Astrocyte (in vitro differentiated cells and primary cell): Measurements from ENCODE around the gene PVALB. TPM values are rescaled to one million over a fixed set of nuclear protein-coding genes. Genes with fewer than 3 reads are reported as not detected.

Experiments
- DNase-seq: peaks from one replicate; pipeline ENCODE4 v3.0.0-alpha.2; 2010; ENCODE audit warnings: low read depth
- FAIRE-seq: peaks from 2 replicates; lab custom pipeline; 2011; peaks lifted over from hg19 to GRCh38; lab: Jason Lieb, UNC
- H2AFZ ChIP-seq: 2 replicates; pipeline ENCODE4 v1.6.0; 2012; ENCODE audit warnings: low read depth, low read length, inconsistent platforms
- H3K27ac ChIP-seq: 2 replicates; pipeline ENCODE4 v1.5.1; 2011; ENCODE audit warnings: low read depth, low read length, inconsistent platforms
- H3K27me3 ChIP-seq: 2 replicates; pipeline ENCODE4 v1.6.0; 2011; ENCODE audit warnings: low read length, inconsistent platforms; ENCODE audit not compliant: insufficient read depth
- H3K36me3 ChIP-seq: 2 replicates; pipeline ENCODE4 v1.5.1; 2011; ENCODE audit warnings: low read length, inconsistent platforms; ENCODE audit not compliant: insufficient read depth
- H3K4me1 ChIP-seq: 2 replicates; pipeline ENCODE4 v1.5.1; 2011; ENCODE audit warnings: low read length, inconsistent platforms; ENCODE audit not compliant: insufficient read depth
- H3K4me2 ChIP-seq: 2 replicates; pipeline ENCODE4 v1.6.0; 2012; ENCODE audit warnings: low read length, inconsistent platforms
- H3K4me3 ChIP-seq: 2 replicates; pipeline ENCODE4 v1.5.1; 2011; ENCODE audit warnings: low read depth, mild to moderate bottlenecking, low read length, inconsistent platforms; ENCODE audit not compliant: insufficient read depth
- H3K79me2 ChIP-seq: 2 replicates; pipeline ENCODE4 v1.6.0; 2012; ENCODE audit warnings: mild to moderate bottlenecking, low read length, inconsistent platforms; ENCODE audit not compliant: insufficient read depth
- H3K9ac ChIP-seq: 2 replicates; pipeline ENCODE4 v1.6.0; 2012; ENCODE audit warnings: mild to moderate bottlenecking, low read length, inconsistent platforms
- H3K9me3 ChIP-seq: 2 replicates; pipeline ENCODE4 v1.5.1; 2012; ENCODE audit warnings: low read depth, mild to moderate bottlenecking, low read length, inconsistent platforms; ENCODE audit not compliant: insufficient read depth
- H4K20me1 ChIP-seq: 2 replicates; pipeline ENCODE4 v1.6.0; 2012; ENCODE audit warnings: low read length, inconsistent platforms; ENCODE audit not compliant: insufficient read depth
- H3K27ac Mint-ChIP-seq: one replicate; pipeline ENCODE4 v1.8.0; 2021; ENCODE audit warnings: mild to moderate bottlenecking, mixed read lengths; ENCODE audit not compliant: unreplicated experiment
- H3K27me3 Mint-ChIP-seq: one replicate; pipeline ENCODE4 v1.8.0; 2021; ENCODE audit warnings: low read depth, mixed read lengths; ENCODE audit not compliant: unreplicated experiment
- H3K36me3 Mint-ChIP-seq: one replicate; pipeline ENCODE4 v1.8.0; 2021; ENCODE audit warnings: low read depth, mixed read lengths; ENCODE audit not compliant: unreplicated experiment
- H3K4me1 Mint-ChIP-seq: one replicate; pipeline ENCODE4 v1.8.0; 2021; ENCODE audit warnings: low read depth, mixed read lengths; ENCODE audit not compliant: unreplicated experiment
- H3K4me3 Mint-ChIP-seq: one replicate; pipeline ENCODE4 v1.8.0; 2021; ENCODE audit warnings: mild to moderate bottlenecking, moderate library complexity, mixed read lengths; ENCODE audit not compliant: unreplicated experiment
- H3K9me3 Mint-ChIP-seq: one replicate; pipeline ENCODE4 v1.8.0; 2021; ENCODE audit warnings: mild to moderate bottlenecking, mixed read lengths; ENCODE audit not compliant: unreplicated experiment
- EZH2 ChIP-seq: IDR thresholded peaks from 2 replicates; pipeline ENCODE4 v1.6.1; 2012; ENCODE audit warnings: mild to moderate bottlenecking, low read length, inconsistent platforms; ENCODE audit not compliant: insufficient read depth
- total RNA-seq: library from RNA; stranded (reverse); gene quantifications from 2 replicates; pipeline ENCODE4 v1.2.1, GENCODE V29; 2021
- TF ChIP-seq, protein P1 (sequence below): IDR thresholded peaks from 2 replicates; pipeline ENCODE4 v1.5.1; 2011; ENCODE audit warnings: low read depth, mild to moderate bottlenecking, inconsistent platforms, low read length, moderate library complexity; ENCODE audit not compliant: insufficient read depth

Gene PVALB
- total RNA-seq, 1 donor from 2014 or later = not detected

DNA sequence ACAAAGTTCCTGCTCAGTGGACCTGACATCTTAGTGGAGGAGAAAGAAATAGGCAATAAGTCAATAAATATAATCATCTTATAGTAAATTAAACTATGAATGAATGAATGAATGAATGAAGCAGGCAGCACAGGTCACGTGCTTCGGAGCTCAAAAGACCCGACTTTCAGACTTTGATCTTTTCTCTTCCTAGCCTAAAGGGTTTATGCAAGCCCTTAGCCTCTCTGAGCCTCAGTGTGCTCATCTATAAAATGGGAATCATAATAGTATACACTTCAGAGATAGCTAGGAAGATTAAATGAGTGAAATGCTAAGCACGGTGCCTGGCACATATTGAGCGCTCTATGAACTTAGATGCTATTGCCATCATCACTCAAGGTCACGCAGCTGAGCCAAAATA lies 7.5 kb downstream of the PVALB start:
- Mint-ChIP-seq H3K4me3 (no peak overlapping the region), H3K27ac (no peak overlapping the region), H3K4me1 (peaks cover 11% of the 10 kb centered on the region), H3K27me3 (peaks cover 76% of the 10 kb centered on the region), H3K9me3 (no peaks in the 10 kb centered on the region), H3K36me3 (no peaks in the 10 kb centered on the region)
- FAIRE-seq = no peak
- Histone ChIP-seq H3K27ac (no peak overlapping the region), H3K4me3 (no peak overlapping the region), H3K27me3 (peaks cover 27% of the 10 kb centered on the region), H3K4me1 (no peaks in the 10 kb centered on the region), H3K4me2 (no peak overlapping the region), H4K20me1 (no peaks in the 10 kb centered on the region), H3K79me2 (no peaks in the 10 kb centered on the region), H2AFZ (no peak overlapping the region), H3K36me3 (no peaks in the 10 kb centered on the region), H3K9me3 (no peaks in the 10 kb centered on the region), H3K9ac (no peak overlapping the region)
- DNase-seq = no peak
- no peak for TF ChIP-seq EZH2
- TF ChIP-seq, protein P1, sequence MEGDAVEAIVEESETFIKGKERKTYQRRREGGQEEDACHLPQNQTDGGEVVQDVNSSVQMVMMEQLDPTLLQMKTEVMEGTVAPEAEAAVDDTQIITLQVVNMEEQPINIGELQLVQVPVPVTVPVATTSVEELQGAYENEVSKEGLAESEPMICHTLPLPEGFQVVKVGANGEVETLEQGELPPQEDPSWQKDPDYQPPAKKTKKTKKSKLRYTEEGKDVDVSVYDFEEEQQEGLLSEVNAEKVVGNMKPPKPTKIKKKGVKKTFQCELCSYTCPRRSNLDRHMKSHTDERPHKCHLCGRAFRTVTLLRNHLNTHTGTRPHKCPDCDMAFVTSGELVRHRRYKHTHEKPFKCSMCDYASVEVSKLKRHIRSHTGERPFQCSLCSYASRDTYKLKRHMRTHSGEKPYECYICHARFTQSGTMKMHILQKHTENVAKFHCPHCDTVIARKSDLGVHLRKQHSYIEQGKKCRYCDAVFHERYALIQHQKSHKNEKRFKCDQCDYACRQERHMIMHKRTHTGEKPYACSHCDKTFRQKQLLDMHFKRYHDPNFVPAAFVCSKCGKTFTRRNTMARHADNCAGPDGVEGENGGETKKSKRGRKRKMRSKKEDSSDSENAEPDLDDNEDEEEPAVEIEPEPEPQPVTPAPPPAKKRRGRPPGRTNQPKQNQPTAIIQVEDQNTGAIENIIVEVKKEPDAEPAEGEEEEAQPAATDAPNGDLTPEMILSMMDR = no peak

DNA sequence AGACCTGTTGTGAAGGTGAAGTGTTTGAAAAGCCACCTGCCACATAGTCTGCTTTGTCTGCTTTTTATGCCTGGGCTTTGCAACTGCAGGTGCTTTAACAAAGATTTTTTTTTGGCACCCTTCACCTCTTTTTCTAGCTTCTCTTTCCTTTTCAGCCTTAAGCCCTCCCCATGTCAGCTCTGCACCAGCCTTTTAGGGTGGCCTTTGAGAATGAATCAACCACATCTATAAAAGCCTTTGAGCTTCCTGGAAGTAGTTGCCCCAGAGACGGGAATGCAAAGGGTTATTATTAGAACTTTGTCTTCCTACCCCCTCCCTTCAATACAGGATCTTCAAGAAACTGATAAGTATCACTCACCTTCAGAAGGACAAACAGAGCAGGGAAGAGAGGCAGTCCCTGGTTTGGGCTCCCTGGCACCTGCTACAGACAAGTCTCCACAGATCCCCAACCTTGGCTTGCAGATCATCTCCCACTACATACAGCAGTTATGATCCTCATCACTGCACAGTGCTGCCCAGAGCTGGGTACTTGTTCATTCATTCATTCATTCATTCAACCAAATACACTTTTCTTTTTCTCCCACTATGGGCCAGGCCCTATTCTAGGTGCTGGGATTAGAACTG lies 8.0 kb downstream of the PVALB start:
- Histone ChIP-seq H3K27ac (no peak overlapping the region), H3K4me2 (no peak overlapping the region), H2AFZ (no peak overlapping the region), H4K20me1 (no peaks in the 10 kb centered on the region), H3K79me2 (no peaks in the 10 kb centered on the region), H3K9me3 (no peaks in the 10 kb centered on the region), H3K4me1 (no peaks in the 10 kb centered on the region), H3K27me3 (peaks cover 26% of the 10 kb centered on the region), H3K36me3 (no peaks in the 10 kb centered on the region), H3K4me3 (no peak overlapping the region), H3K9ac (no peak overlapping the region)
- Mint-ChIP-seq H3K9me3 (no peaks in the 10 kb centered on the region), H3K36me3 (no peaks in the 10 kb centered on the region), H3K4me1 (peaks cover 11% of the 10 kb centered on the region), H3K27me3 (peaks cover 76% of the 10 kb centered on the region), H3K27ac (peak overlapping the region; percentile 14), H3K4me3 (no peak overlapping the region)
- TF ChIP-seq EZH2 = no peak
- TF ChIP-seq, protein P1 = no peak
- no peak for DNase-seq
- FAIRE-seq = no peak

DNA sequence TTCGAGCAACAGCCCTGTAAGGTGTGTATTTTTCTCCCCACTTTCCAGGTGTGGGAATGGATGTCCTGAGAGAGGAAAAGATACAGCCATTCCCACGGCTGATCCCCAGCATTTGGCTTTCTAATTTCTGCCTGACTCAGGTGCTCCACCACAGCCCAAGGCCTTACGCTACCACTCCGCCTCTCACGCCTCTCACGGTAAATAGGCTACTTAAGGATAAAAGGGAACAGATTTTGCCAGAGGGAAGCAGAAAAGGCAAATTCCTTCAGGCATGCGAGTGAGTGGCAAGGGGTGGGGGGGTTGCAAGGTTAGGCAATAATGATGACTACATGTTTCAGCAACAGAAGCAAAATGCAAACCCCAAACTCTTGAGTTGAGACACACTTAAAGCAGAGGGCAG lies 9.2 kb downstream of the PVALB start:
- no peaks in the 10 kb centered on the region for H3K4me1 ChIP-seq
- H2AFZ ChIP-seq = no peak overlapping the region
- no peak for FAIRE-seq
- Mint-ChIP-seq H3K27ac (no peak overlapping the region), H3K4me1 (peaks cover 11% of the 10 kb centered on the region), H3K36me3 (no peaks in the 10 kb centered on the region), H3K4me3 (no peak overlapping the region), H3K27me3 (peaks cover 74% of the 10 kb centered on the region), H3K9me3 (no peaks in the 10 kb centered on the region)
- H3K9me3 ChIP-seq = no peaks in the 10 kb centered on the region
- no peaks in the 10 kb centered on the region for H3K36me3 ChIP-seq
- no peak overlapping the region for H3K4me3 ChIP-seq
- H3K4me2 ChIP-seq = no peak overlapping the region
- DNase-seq = no peak
- H3K79me2 ChIP-seq = no peaks in the 10 kb centered on the region
- H3K9ac ChIP-seq = no peak overlapping the region
- H4K20me1 ChIP-seq = no peaks in the 10 kb centered on the region
- peaks cover 16% of the 10 kb centered on the region for H3K27me3 ChIP-seq
- TF ChIP-seq EZH2 = no peak
- TF ChIP-seq, protein P1 = no peak
- no peak overlapping the region for H3K27ac ChIP-seq
